Jurkat, Clone E6-1 (cell line): ENCODE results near the gene CFDP1. TPM values are rescaled to one million over a fixed set of nuclear protein-coding genes. Genes with fewer than 3 reads are reported as not detected.
"Not testable (repeated sequence)": the region's sequence is repeated elsewhere in the genome, so short reads cannot be mapped to it uniquely, and the experiment has no call there.

Experiments
- DNase-seq: peaks from one replicate; pipeline ENCODE4 v3.0.0-alpha.2; 2011; ENCODE audit warnings: low read depth, low spot score
- H3K4me3 ChIP-seq: 2 replicates; pipeline ENCODE4 v1.5.1; 2011; ENCODE audit warnings: mild to moderate bottlenecking, low read length, control low read depth, moderate library complexity
- polyA plus RNA-seq: library from polyadenylated mRNA; unstranded; fragments of >200 nt; gene quantifications from one replicate; pipeline ENCODE4 v1.2.1, GENCODE V29; 2012; ENCODE audit warnings: missing spikeins; ENCODE audit not compliant: insufficient read length, insufficient read depth

Gene CFDP1
- polyA plus RNA-seq = 118 TPM

DNA sequence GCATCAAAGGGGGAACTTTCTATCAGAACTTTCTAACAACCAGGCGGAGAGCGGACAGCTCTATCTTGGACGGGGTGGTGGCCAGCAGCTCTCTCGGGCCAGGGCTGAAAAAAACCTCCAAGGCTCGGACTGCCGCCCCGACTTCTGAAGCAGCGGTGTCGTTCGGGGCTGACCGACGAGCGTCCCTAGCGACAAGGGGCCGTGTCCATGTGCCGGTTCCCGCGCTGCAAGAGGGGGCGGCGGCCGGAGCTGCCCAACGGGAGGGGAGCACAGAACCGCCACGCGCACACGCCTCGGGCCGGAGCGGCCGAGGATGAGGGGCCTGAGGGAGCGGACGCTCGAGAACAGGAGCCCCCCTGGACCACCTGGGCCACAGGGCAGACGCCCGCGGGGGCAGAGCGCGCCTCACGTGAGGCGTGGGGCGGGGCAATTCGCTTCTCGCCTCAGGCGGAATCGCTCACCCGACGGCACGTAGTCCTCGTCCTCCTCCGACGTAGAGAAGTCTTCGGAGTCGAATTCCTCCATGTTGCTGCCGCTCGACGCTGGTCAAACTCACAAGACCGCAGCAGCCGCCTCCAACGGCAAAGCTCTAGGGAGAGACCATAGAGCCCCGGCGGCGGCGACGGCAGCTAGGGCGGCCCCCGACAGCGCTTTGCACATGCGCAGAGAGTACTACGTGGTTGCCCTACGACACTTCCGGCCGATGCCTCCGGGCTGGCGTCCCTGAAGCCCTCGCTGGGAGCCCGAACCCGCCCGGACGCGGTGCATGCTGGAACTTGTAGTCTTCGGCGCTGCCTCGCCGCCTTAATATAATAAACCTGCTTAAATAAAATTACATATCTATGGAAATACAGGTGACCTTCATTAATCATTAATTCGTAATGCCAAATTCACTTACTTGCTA is at the start of gene CFDP1:
Gene CFDP1, minus strand, starts transcription at position 676 of the 904 bp plus-strand sequence. Its CDS starts 151 bp downstream, at position 525.
- peak; percentile 88 for DNase-seq
- peak within 1 kb of the TSS; percentile 84 for H3K4me3 ChIP-seq

DNA sequence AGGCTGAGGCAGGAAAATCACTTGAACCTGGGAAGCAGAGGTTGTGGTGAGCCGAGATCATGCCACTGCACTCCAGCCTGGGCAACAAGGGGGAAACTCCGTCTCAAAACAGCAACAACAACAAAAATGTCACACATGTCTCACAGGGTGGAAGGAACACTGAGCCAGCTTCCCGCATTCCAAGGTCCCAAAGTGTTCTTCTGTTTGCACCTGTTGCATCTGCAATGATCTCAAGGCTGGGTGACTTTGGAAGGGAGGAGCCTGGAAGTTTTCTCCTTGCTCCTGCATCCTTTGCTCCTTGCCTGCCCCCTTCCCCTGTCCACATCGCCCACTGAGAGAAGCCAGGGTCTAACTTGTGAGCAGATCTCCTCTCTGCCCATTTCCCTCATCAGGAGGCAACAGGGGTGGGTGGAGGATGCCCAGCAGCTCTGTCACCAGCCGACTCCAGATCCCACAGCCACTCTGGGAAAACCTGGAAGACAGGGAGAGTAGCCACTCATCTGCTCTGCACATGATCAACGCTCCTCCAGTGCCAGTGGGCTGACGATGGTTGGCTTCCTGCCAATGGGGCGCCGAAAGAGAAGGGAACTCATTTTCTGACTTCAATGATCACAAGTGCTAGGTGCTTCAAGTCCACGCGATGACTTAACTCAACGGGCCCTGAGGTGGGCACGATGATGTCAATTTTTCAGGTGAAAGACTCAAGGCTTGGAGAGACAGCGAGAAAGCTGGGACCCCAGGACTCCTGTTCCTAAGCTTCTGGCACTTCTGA is 49.3 kb upstream of the CFDP1 start:
- no peak for DNase-seq
- H3K4me3 ChIP-seq = no peak overlapping the region

DNA sequence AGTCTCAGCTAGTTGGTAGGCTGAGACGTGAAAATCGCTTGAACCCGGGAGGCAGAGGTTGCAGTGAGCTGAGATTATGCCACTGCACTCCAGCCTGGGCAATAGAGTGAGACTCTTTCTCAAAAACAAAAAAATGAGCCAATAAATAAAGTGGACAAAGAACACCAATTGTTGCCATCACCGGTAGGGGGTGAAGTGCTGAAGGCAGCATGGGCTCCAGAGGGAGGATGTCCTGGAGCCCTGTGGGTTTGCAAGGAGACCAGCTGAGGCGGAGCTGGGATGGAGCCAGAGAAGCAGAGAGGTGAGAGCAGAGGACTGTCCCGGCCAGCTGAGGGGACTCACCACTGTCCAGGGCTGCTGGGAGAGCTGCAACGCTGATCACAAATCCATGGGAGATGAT is 48.2 kb upstream of the CFDP1 start:
- no peak for DNase-seq
- no peak overlapping the region for H3K4me3 ChIP-seq

DNA sequence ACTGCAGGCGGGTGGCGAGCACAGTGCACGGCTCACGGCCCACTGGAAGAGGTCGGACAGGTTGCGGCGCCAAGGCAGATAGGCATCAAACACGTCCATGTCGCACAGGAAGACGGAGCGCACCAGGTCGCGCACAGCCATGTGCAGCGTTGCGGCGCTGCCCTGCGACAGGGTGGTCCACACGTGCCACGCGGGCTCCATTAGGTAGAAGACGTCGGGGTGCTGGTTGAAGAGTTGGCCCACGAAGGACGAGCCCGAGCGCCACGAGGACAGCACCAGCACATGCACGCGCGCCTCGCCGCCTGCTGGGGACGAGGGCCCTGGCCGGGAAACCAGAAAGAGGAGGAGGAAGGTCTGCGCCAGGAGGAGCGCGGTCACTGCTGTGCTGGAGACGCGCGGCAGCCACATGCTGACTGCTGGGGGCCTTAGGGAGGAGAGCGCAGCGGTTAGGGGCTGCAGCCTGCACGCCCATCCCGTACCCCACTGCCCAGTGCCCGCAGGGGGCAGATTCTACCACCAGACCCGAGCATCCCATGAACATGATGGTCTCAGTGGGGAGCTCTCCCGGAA is 46.2 kb upstream of the CFDP1 start:
- no peak for DNase-seq
- H3K4me3 ChIP-seq = no peak overlapping the region

DNA sequence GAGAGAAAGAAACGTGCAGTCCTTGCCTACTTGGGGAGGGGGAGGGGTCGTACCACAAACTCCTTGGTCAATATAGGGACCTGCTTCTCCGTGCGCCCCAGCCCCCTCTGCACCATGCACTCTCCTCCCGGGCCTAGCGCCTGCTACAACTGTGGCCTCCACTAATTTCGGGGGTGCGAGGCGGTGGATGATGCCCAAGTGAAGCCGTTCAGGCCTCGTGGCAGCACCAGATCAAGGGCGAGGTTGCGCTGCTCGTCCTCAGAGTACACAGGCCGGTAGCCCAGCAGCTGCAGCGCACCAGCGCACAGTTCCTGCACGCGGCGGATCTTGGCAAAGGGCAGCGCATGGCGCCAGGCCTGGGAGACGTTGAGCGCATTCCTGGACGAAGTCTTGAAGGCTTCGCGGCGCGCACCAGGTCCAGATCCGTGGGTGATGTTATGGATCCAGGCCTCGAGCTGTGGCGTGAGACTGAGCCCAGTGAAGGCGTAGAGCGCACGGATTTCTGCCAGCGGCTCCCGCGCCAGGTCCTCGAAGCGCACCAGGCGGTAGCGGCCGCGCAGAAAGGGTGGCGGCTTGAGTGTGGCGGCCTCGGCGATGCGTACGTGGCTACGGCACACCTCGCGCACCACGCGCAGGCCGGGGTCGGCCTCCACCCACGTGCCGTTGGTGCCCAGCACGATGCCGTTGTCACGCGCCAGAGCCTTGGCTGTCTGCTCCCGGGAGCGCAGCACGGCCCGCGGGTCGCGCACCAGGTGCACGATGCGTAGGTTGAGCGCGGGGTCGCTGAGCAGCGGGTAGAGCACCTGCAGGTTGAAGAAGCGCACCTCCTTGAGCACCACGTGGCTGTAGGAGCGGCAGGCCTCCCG is 45.4 kb upstream of the CFDP1 start:
- no peak overlapping the region for H3K4me3 ChIP-seq
- DNase-seq = no peak

DNA sequence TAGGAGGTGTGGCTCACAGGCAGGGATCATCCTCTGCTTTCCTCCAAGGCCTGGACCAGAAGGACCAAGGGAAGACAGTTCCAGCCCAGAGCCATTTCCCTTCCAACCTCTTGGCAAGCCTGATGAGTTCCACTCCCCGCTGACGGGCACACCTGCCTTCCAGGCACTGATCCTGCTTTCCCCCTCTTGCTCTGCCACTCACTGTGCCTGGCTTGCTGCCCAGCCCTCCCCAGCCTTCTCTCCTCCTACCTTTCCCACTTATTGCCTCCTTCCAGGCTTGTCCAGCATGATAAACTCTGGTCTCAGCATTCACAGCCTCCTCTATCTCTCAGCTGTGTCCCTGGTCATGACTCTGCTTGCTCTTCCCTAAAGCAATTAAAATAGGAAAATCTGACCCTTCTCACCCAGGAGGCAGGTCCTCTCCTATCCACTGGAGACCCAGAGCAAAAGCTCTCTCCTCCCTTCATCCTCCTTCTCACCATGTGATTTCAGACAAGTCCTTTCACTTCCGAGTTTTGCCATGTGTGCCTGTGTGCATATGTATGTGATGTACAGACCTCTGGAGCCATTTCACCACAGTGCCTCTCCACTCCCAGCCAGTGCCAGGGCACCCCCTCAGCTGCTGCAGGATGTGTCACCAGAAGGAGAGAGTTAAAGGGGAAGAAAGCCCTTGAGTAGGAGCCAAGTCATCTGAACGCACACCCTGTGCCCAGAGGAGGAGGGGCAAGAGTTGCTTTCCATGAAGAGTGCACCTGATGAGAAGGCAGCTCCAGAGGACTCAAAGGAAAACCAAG is 44.6 kb upstream of the CFDP1 start:
- H3K4me3 ChIP-seq = no peak overlapping the region
- DNase-seq = no peak

DNA sequence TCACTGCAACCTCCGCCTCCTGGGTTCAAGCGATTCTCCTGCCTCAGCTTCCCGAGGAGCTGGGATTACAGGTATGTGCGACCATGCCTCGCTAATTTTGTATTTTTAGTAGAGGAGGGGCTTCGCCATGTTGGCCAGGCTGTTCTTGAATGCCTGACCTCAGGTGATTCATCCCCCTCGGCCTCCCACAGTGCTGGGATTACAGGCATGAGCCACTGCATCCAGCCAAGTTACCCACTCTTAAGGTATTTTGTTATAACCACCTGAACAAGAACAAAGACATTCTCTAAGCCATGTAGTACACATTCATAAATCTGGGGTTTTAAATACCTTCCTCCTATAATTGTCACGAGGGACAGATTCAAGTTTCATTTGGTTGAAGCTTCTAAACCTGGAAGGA is 43.5 kb upstream of the CFDP1 start:
- DNase-seq = no peak
- H3K4me3 ChIP-seq = no peak overlapping the region

DNA sequence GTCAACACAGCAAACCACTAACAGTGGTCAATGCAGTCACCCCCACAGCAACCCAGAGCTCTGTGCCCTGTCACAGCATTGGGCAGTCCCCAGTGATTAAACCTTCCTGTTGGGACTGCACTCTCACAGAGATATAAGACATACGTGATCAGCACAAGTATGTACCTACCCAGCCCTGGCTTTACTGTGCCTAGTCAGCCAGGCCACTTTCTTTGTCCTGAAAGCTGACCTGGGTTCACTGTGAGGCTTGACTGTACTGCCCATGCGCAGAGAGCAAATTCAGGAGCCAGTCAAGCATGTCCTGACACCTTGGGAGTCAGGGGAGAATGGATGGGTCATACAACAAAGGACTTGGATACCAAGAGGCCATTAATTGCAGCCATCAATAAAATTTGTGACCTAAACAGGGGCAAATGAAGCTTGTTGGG is 42.1 kb upstream of the CFDP1 start:
- no peak for DNase-seq
- no peak overlapping the region for H3K4me3 ChIP-seq

DNA sequence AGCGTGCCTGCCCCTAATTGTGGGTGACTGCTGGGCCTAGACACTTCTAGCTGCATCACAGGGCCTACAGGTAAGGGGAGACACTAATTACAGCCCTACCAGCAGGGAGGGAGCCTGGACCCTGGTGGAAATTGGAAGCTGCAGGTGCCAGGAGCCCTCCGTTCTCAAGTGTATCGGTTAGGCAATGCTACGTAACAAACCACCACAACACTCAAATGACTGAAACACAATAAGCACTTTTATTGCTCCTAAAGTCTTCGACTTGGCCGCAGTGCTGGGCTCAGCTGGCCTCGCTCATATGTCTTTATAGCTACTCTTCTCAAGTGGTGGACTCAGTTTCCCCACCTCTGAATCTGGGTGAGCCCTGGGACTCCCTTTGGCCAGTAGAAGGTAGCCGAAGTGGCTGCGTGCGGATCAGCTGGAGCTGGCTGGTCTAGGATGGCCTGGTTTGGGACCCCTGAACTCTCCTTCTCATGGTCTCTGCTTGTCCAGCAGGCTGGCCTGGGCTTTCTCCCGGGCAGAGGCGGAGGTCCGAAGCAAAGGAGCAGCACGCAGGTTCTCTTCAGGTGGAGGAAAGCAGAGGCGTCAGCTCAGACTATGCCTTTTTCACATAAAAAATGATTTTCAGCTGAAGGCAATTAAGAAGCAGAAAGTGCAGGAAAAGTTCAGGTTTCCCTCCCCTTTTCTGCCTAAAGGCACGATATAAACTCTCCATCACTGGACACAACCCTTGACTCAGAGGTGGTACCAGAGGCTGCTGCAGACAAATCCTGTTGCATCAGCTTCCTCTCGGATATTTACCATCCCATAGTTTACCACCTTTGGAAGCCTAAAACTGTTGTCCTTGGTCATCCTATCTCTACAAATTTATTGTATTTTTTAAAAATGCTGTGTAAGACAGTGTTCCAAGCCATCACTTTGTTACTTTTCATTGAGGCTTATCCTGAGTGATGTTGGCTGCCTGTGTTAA is 39.9 kb upstream of the CFDP1 start:
- DNase-seq = no peak
- H3K4me3 ChIP-seq = no peak overlapping the region

DNA sequence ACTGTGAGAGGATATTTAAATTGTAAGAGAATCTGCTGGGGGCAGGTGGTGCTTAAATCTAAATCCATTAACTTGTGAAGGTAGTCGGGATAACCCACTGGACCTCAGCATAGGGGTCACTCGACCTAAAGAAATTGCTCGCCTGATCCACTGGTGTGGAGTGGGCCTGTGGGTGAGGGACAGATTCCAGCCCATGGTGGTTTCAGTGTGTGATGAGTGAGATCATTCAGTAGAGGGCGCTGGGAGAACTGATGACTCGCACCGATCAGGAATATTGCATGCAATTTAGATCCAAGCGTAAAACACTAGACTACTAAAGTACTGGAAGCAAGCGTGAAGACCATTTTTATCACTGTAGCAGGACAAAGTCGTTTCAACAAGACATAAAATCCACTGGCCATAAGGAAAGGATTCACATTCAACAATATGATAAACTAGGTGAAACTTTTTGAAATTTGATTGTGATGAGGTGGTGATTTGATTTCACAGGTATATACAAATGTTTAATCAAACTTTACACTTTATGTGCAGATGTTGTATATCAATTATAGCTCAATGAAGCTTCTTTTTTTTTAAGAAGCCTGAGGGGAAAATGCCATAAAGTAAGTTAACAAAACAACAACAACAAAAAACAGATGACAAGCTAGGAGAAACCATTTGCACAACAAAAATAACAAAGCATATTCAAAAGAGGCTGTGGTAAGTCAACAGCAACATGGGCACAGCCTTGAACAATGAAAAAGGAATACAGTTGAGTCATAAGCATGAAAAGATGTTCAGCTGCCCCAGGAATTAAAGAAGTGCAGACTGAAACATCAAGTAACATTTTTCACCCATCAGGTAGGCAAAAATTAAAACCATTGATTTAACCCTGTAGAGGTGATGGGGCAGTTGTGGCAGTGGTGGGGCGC is 38.7 kb upstream of the CFDP1 start:
- DNase-seq = peak; percentile 21
- H3K4me3 ChIP-seq = no peak overlapping the region

DNA sequence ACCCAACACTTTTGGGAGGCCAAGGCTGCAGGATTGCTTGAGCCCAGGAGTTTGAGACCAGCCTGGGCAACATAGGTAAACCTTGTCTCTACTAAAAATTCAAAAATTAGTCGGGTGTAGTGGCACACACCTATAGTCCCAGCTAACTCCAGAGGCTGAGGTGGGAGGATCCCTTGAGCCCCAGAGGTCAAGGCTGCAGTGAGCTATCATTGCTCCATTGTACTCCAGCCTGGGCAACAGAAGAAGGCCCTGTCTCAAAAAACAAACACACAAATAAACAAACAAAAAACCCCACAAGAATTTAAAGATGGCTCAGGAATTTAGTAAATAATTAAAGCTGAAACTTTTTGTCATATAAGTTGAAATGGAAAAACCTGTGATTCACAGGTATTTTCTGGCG is 33.5 kb upstream of the CFDP1 start:
- H3K4me3 ChIP-seq = no peak overlapping the region
- DNase-seq = no peak

DNA sequence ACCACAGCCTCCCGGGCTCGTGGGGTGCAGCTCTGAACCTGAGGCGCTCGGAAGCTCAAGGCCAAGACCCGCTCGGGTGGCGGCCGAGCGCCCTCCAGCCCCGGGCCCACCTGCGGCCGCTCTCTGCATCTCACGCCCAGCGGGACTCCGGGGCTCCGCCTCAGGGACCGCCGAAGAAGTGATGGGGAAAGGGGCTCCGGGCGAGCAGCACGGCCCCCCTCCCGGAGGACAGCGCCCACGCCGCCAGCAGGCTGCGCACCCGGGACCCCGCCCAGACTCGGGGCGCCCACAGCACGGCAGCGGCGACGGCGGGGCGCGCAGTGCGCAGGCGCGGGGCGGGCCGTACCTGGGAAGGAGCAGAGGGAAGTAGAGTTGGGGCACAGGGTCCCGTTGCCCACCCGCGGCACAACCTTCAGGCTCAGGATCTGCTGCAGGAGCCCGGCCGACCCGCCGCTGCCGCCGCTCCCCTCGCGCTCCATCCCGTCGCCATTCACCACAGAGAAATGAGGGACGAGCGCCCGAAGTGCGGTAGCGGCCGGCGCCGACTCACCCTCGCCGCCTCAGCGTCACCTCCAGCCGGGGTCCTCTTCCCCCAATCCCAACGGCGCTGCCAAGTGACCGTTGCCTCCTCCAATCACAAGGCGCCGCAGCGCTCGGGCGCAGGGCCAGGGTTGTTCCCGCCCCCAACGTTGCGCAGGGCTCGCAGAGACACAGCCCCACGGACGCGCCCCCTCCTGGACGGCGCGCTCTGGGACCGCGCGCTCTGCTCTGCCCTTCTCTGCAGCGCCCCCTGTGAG is 31.0 kb upstream of the CFDP1 start, which contains the start of gene TMEM170A:
Gene TMEM170A, minus strand, starts transcription at position 568 of the 797 bp plus-strand sequence. Its CDS starts 89 bp downstream, at position 479.
- DNase-seq = peak; percentile 95
- peak within 1 kb of the TSS; percentile 72 for H3K4me3 ChIP-seq

DNA sequence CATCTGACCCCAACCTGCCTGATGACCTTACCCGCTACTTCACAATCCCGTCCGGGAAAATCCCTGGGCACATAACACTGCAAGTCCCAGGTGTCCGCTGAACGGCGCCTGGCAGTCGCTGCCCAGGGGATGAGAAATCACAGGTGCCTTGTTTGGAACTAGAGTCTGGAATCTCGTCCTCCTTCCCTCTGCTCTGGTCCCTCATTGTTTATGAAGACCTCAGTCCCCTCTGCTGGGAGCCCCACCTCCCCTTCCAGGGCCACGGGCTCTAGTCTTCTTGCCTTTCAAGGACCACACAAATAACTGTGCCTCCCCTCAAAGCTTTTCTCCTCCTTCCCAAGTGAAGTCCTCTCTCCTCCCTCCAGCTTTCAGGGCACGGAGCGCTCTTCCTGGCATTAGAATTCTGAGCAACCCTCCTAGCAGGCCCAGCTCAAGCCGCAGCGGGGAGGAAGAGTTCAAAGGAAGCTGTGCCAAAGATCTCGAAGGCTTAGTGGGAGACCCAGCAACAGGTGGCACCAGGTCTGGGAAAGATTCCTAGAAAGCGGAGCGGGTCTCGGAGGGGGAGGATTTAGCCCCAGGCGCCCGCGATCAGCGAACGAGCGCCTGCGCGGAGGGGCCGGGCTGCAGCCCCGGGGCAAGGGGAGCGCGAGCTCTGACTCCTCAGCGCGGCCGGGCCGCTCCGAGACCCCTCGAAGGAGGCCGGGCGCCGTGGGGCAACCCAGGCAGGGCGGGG is 30.3 kb upstream of the CFDP1 start:
- peak overlapping the region; percentile 72 for H3K4me3 ChIP-seq
- not testable (repeated sequence) for DNase-seq

DNA sequence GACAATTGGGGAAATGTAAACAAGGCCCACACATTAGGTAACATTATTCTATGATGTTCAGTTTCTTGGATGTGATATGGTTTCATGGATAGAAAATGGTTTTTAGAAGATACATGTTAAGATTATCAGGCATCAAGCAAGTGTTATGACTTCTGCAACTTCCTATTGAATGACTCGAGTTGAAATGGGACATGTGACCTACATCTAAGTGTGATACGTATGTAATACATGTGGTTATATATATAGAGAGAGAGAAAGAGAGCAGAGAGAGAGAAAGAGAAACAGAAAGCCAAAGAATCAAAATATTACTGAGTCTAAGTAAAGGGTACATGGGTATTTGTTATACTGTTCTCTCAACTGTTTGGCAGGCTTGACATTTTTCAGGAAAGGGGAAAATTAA is 29.5 kb upstream of the CFDP1 start:
- DNase-seq = peak; percentile 32
- peak overlapping the region; percentile 72 for H3K4me3 ChIP-seq

DNA sequence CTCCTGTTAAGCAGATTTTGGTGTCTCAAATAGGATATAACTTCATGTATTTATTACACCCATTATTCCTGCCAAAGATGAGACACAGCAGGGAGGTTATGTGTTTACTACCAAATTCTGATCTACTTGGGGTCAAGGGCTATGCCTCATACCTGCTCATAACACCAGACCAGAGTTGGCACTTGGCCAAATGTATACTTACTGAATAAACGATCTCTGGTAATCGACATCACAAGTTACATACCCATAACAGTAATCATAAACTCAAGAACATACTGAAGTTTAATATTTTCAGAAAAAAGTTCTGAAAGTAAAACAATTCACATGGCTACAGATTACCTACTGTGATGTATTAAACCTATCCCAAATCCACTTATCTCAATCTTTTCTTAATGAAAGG is 28.3 kb upstream of the CFDP1 start:
- no peak for DNase-seq

More for the DNA sequence above, 28.3 kb upstream of the CFDP1 start:
- H3K4me3 ChIP-seq = no peak overlapping the region
